PFSK-1 (cell line): ENCODE measurements around the gene ATP1B2.

Experiments
- FOXP2 ChIP-seq: optimal IDR thresholded peaks from 2 replicates; pipeline ENCODE3; 2011; ENCODE audit warnings: borderline replicate concordance, control low read depth, inconsistent platforms; ENCODE audit not compliant: insufficient read depth; ENCODE audit errors: extremely low read length, extremely low read depth
- POLR2AphosphoS5 ChIP-seq: IDR thresholded peaks from 2 replicates; pipeline ENCODE4 v1.6.1; 2012; ENCODE audit warnings: low read depth, mild to moderate bottlenecking, control low read depth, low read length, moderate library complexity
- SIN3A ChIP-seq: IDR thresholded peaks from 2 replicates; pipeline ENCODE4 v1.6.1; 2012; ENCODE audit warnings: mild to moderate bottlenecking, low read length, moderate library complexity, borderline replicate concordance; ENCODE audit not compliant: insufficient read depth
- TAF1 ChIP-seq: IDR thresholded peaks from 2 replicates; pipeline ENCODE4 v1.6.1; 2012; ENCODE audit warnings: low read length, control low read depth, borderline replicate concordance; ENCODE audit not compliant: insufficient read depth
- TF ChIP-seq, protein P1 (sequence below), 2 experiments: IDR thresholded peaks; 2 replicates each; pipeline versions ENCODE4 v1.6.1 to v1.8.0; 2011 to 2012; ENCODE audit warnings: low read depth in 2 of 2, low read length in 2 of 2, control low read depth in 1 of 2, inconsistent platforms in 1 of 2, mild to moderate bottlenecking in 1 of 2, moderate library complexity in 1 of 2; ENCODE audit not compliant: insufficient read depth in 1 of 2

The ATP1B2 gene

DNA sequence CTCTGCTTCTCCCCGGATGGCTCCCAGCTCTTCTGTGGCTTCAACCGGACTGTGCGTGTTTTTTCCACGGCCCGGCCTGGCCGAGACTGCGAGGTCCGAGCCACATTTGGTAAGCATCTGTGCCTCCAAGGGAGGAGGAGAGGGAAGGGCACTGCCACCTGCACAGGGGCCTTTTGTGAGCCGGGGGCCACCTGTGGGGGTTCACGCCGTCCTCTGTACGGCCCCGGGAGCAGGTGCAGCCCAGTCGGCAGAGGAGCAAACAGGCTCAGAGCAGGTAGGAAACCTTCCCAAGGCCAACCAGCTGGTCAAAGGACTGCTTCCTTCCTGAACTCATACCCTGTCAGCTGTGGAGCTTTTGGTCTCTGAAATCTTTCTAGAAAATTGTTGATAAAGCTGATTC lies 51.0 kb downstream of the ATP1B2 start:
- TF ChIP-seq POLR2AphosphoS5 (no peak), SIN3A (no peak), FOXP2 (no peak), TAF1 (no peak)
- TF ChIP-seq, protein P1, sequence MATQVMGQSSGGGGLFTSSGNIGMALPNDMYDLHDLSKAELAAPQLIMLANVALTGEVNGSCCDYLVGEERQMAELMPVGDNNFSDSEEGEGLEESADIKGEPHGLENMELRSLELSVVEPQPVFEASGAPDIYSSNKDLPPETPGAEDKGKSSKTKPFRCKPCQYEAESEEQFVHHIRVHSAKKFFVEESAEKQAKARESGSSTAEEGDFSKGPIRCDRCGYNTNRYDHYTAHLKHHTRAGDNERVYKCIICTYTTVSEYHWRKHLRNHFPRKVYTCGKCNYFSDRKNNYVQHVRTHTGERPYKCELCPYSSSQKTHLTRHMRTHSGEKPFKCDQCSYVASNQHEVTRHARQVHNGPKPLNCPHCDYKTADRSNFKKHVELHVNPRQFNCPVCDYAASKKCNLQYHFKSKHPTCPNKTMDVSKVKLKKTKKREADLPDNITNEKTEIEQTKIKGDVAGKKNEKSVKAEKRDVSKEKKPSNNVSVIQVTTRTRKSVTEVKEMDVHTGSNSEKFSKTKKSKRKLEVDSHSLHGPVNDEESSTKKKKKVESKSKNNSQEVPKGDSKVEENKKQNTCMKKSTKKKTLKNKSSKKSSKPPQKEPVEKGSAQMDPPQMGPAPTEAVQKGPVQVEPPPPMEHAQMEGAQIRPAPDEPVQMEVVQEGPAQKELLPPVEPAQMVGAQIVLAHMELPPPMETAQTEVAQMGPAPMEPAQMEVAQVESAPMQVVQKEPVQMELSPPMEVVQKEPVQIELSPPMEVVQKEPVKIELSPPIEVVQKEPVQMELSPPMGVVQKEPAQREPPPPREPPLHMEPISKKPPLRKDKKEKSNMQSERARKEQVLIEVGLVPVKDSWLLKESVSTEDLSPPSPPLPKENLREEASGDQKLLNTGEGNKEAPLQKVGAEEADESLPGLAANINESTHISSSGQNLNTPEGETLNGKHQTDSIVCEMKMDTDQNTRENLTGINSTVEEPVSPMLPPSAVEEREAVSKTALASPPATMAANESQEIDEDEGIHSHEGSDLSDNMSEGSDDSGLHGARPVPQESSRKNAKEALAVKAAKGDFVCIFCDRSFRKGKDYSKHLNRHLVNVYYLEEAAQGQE (IDR thresholded peaks at IDR 0.05; ENCODE audit: insufficient read depth in 1 of 2, low read depth in 2 of 2, low read length in 2 of 2), result no peak

DNA sequence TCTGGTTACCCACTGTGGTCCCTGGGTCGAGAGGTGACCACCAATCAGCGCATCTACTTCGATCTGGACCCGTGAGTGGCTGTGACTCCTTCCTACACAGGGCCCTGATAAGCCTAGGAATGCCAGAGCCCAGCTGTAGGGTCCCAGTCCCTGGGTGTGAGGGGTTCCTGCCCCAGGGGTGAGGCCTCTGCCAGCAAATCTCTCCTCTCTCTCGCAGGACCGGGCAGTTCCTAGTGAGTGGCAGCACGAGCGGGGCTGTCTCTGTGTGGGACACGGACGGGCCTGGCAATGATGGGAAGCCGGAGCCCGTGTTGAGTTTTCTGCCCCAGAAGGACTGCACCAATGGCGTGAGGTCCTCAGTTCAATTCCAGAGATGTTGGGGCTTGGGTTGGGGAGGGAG lies 52.0 kb downstream of the ATP1B2 start:
- TF ChIP-seq POLR2AphosphoS5 (no peak), TAF1 (no peak), SIN3A (no peak)

DNA sequence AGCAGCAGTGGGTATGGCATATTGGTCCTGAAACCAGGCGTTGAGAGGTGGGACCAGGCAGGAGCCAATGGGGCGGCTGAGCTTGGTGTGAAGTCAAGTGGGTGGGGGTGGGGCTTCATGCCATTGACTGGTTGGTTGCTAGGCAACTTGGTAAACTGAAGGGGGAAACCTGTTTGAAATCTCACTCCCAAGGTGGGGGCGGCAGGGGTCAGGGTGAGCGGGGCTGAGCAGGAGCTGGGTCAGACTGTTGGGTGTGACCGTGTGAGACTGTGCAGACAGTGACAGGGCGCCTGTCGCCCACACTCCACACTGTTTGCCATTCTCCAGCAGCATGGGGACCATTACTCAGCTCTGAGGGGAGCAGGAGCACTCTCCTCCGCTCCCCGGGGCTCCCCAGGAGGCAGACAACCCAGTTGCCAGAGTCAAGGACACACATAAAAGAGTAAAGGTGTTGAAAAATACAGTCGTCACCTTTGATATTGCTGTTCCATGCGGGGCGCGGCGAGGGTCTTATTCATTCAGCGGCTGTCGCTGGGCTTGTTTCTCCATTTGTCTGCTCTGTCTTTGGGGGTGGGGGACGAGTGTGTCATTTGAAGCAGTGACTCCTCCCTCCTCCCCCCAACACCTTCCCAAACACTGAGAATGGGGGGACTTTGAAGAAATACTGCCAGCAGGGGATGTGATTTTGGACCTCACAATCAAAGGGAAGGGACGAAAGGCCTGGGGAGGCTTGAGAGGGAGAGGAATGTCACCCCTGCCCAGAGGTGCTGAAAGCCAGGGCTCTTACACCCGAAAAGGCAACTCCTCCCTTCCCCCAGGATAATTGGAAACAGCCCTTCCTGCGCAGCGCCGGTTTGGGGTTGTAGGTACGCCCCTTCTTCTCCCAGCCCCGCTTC lies 53.1 kb downstream of the ATP1B2 start:
- TF ChIP-seq, protein P1 (IDR thresholded peaks at IDR 0.05; ENCODE audit: insufficient read depth in 1 of 2, low read depth in 2 of 2, low read length in 2 of 2), result no peak
- TF ChIP-seq TAF1 (no peak), FOXP2 (no peak), POLR2AphosphoS5 (no peak), SIN3A (no peak)

DNA sequence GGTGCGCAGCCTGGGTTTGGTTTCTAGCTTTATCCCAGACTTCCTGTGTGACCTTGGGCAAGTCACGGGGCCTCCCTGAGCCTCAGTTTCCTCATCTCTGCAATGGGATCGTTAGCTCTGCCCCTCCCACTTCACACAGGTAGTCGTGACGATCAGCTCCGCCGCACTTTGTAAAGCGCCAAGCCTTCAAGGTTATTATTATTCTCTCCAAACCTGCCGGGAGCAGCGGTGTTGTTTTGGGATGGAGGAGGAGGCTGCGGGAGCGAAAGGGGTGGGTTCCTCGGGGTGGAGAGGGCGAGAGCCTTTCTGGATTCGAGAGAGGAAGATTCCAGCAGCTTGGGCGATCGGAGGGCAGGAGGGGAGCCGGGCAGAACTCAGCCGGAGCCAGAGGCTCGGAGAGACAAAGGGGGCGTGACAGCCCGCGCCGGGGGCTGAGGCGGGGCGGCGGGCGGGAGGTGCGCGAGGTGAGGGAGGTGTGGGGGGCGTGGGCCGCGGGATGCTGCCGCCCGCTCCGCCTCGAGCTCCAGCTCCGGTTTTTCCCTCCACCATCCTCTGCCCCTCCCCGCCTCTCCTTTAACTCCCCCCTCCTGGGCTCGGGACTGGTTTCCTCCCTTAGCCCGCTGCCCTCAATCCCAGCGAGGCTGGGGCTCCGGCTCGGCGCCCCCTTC lies 54.0 kb downstream of the ATP1B2 start, which contains the start of gene EFNB3:
EFNB3 (plus strand) TSS at position 602 of the 668 bp plus-strand sequence. CDS start 397 bp downstream, outside the sequence.
- no peak for TF ChIP-seq TAF1
- TF ChIP-seq FOXP2, result no peak
- no peak; the same call in 1 of the 2 replicates for TF ChIP-seq POLR2AphosphoS5
- no peak for TF ChIP-seq SIN3A

DNA sequence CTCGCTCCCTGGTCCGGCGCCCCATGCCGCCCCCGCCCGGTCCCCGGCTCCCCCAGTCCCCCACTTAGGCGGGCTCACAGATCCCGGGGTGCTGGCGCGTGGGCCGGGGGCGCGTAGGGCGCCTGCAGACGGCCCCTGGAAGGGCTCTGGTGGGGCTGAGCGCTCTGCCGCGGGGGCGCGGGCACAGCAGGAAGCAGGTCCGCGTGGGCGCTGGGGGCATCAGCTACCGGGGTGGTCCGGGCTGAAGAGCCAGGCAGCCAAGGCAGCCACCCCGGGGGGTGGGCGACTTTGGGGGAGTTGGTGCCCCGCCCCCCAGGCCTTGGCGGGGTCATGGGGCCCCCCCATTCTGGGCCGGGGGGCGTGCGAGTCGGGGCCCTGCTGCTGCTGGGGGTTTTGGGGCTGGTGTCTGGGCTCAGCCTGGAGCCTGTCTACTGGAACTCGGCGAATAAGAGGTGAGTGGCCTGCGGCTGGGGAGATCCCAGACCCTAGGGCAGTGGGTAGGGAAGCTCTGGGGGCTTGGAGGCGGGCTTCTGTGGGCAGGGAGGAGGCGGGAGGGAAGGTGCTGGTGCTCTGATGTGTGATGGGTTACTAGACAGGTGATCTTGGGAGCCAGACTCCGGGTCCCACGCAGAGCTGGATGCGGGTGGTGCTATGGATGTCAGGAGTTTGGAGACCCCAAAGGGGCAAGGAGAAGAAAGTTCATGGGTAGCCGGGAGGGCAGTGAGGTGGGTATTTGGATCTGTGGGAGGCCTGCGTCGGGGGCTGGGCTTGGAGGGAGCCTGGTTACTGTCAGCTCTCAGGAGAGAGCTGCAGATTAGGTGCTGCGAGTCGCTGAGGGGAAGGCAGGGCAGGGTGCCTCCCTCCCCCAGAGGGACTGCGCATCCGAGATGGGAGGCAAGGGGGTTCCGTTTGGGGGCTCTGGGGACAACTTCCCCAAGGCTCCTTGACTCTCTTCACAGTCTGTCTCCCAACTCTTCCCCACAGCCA lies 54.8 kb downstream of the ATP1B2 start:
- TF ChIP-seq FOXP2, result no peak
- TF ChIP-seq, protein P1 (IDR thresholded peaks at IDR 0.05; ENCODE audit: insufficient read depth in 1 of 2, low read depth in 2 of 2, low read length in 2 of 2), result no peak
- TF ChIP-seq TAF1, result no peak
- TF ChIP-seq SIN3A, result no peak
- no peak for TF ChIP-seq POLR2AphosphoS5
